NT2/D1 (cell line): Measurements from ENCODE around the gene B3GNT4.

Experiments
- SUZ12 ChIP-seq: IDR thresholded peaks from 2 replicates; pipeline ENCODE4 v1.6.1; 2011; ENCODE audit not compliant: insufficient read length, insufficient read depth; ENCODE audit errors: extremely low read depth
- YY1 ChIP-seq: IDR thresholded peaks from 2 replicates; pipeline ENCODE4 v1.6.1; 2011; ENCODE audit not compliant: insufficient read length, insufficient read depth

DNA sequence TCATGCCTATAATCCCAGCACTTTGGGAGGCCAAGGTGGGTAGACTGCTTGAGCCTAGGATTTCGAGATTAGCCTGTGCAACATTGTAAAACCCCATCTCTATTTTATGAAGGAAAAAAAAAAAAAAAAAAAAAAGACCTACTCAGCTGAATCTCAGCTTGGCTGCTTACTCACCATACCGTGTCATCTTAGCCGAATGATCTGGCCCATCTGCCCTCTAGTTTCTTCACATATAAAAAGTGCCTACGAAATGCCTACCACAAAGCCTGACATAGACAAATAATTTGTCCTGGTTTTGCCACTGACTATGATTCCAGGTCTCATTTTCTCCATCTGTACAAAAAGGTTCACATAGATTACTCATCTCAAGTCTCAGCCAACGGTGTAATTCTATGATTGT is 12.3 kb downstream of the B3GNT4 start:
- TF ChIP-seq SUZ12 (no peak), YY1 (no peak)
